ENCODE measurements around the gene MXRA7. TPM values are rescaled to one million over a fixed set of nuclear protein-coding genes. Genes with fewer than 3 reads are reported as not detected.

MXRA7 gene
- total RNA-seq, 2 experiments from 2014 or later, result 11.4 to 12.1 TPM

DNA sequence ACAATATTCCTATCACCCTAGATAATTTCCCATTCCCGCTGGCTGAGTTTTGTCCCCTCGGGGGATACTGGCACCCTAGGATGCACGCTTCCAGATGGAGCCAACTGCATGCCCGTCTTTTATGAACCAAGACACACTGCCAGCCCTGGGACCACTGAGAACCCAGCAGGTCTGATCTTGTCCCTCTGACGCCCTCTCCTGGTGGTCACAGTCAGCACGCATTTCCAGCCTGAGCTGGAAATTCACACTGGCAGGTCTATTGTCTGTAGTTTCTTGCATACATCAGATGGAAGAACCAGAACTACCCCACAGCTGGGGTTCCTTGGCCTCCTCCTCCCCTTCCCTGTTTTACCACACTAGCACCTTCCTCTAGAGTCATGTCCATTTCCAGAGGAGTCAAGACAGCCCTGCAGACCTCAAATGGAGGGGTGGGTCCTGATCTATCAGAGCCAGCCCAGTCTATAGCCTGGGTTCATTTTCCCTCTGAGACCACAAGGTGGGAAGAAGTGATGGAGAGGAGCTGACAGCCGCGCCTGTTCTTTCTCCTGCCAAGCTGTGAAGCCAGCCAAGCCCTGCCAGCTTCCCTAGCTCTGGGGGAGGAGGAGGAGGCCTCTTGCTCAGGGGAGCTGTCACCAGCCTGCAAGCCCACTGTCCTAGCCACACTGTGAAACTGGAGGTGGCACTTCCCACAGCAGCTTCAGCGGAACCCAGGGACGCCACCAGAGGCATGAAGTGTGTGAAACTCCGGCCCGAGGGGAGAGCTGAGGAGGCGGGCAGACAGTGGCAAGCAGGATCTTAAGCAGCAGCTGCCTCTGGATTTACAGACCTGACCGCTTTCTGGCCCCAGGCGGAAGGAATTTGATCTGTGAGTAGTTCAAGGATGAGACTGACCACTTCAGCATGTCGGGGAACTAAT is 29.3 kb downstream of the MXRA7 start:
- Histone ChIP-seq H3K4me1 (ENCODE audit: insufficient read depth, low read length) (peaks cover 45% of the 10 kb centered on the region), H3K27ac (ENCODE audit: low read depth in 1 of 2, low read length in 2 of 2) (no peak overlapping the region), H3K36me3 (ENCODE audit: insufficient read depth, low read length) (no peaks in the 10 kb centered on the region), H3K9me3 (ENCODE audit: control insufficient read depth in 1 of 2, insufficient read depth in 1 of 2, low read length in 2 of 2) (no peaks in the 10 kb centered on the region), H3K4me3 (ENCODE audit: low read length) (no peak overlapping the region), H3K27me3 (ENCODE audit: control insufficient read depth in 1 of 2, insufficient read depth in 2 of 2, low read length in 2 of 2) (no peaks in the 10 kb centered on the region)
- POLR2A ChIA-PET, result interaction anchor here (0.6 to 2.8 kb wide), 7 partner anchors 10 to 1207 kb away, joined by 3 to 16 read pairs (median 4); partner anchors contain the start of gene ST6GALNAC1
- CTCF ChIA-PET, result interaction anchor here (0.5 to 3.1 kb wide), 22 partner anchors 8 to 273 kb away, joined by 3 to 28 read pairs (median 4); partner anchors contain the start of gene ST6GALNAC1
- peak overlapping the region; percentile 53 for H3K27ac Mint-ChIP-seq
- no peaks in the 10 kb centered on the region for H3K27me3 Mint-ChIP-seq
- no peaks in the 10 kb centered on the region for H3K36me3 Mint-ChIP-seq (ENCODE audit: low read depth)
- TF ChIP-seq, protein P1, sequence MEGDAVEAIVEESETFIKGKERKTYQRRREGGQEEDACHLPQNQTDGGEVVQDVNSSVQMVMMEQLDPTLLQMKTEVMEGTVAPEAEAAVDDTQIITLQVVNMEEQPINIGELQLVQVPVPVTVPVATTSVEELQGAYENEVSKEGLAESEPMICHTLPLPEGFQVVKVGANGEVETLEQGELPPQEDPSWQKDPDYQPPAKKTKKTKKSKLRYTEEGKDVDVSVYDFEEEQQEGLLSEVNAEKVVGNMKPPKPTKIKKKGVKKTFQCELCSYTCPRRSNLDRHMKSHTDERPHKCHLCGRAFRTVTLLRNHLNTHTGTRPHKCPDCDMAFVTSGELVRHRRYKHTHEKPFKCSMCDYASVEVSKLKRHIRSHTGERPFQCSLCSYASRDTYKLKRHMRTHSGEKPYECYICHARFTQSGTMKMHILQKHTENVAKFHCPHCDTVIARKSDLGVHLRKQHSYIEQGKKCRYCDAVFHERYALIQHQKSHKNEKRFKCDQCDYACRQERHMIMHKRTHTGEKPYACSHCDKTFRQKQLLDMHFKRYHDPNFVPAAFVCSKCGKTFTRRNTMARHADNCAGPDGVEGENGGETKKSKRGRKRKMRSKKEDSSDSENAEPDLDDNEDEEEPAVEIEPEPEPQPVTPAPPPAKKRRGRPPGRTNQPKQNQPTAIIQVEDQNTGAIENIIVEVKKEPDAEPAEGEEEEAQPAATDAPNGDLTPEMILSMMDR (IDR thresholded peaks at IDR 0.05), result peak; percentile 65
- intact Hi-C loops (cut with DNase I, micrococcal nuclease), result loop anchor here (1.0 to 5.0 kb wide), 5 partner anchors 59 to 159 kb away; no protein-coding TSS in a partner anchor
- peak; percentile 63 to 85 (median 72) for DNase-seq
- H3K4me1 Mint-ChIP-seq (ENCODE audit: low read depth), result peaks cover 11% of the 10 kb centered on the region
- no peaks in the 10 kb centered on the region for H3K9me3 Mint-ChIP-seq
- peak; percentile 86 for ATAC-seq (ENCODE audit: poor library complexity)
- no peak overlapping the region for H3K4me3 Mint-ChIP-seq

DNA sequence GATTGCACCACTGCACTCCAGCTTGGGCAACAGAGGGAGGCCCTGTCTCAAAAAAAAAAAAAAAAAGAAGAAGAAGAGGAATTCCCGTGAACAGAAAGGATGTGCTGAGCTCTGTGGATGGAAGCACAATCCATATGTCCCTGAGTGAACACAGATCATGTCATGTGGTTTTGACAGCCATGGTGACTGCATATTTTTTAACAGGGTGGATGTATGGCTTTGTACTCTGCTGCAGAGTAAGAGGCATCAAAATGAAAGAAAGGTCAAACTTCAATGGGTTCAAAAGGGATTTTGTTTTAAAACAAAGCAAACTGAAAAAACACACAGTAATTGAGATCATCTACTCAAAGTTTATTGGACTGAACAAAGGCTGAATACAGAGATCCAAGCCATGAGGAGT is 31.5 kb downstream of the MXRA7 start:
- intact Hi-C loops (cut with DNase I, micrococcal nuclease), result no loop called here
- CTCF ChIA-PET, result no interaction called here
- Histone ChIP-seq H3K27ac (ENCODE audit: low read depth in 1 of 2, low read length in 2 of 2) (no peak overlapping the region), H3K4me1 (ENCODE audit: insufficient read depth, low read length) (peaks cover 45% of the 10 kb centered on the region), H3K36me3 (ENCODE audit: insufficient read depth, low read length) (no peaks in the 10 kb centered on the region), H3K27me3 (ENCODE audit: control insufficient read depth in 1 of 2, insufficient read depth in 2 of 2, low read length in 2 of 2) (no peaks in the 10 kb centered on the region), H3K4me3 (ENCODE audit: low read length) (no peak overlapping the region), H3K9me3 (ENCODE audit: control insufficient read depth in 1 of 2, insufficient read depth in 1 of 2, low read length in 2 of 2) (no peaks in the 10 kb centered on the region)
- ATAC-seq (ENCODE audit: poor library complexity), result no peak
- no peak overlapping the region for H3K4me3 Mint-ChIP-seq
- DNase-seq, result no peak
- H3K36me3 Mint-ChIP-seq (ENCODE audit: low read depth), result no peaks in the 10 kb centered on the region
- TF ChIP-seq, protein P1 (IDR thresholded peaks at IDR 0.05), result no peak
- POLR2A ChIA-PET, result no interaction called here
- H3K27me3 Mint-ChIP-seq, result no peaks in the 10 kb centered on the region
- peaks cover 11% of the 10 kb centered on the region for H3K4me1 Mint-ChIP-seq (ENCODE audit: low read depth)
- no peak overlapping the region for H3K27ac Mint-ChIP-seq
- no peaks in the 10 kb centered on the region for H3K9me3 Mint-ChIP-seq

DNA sequence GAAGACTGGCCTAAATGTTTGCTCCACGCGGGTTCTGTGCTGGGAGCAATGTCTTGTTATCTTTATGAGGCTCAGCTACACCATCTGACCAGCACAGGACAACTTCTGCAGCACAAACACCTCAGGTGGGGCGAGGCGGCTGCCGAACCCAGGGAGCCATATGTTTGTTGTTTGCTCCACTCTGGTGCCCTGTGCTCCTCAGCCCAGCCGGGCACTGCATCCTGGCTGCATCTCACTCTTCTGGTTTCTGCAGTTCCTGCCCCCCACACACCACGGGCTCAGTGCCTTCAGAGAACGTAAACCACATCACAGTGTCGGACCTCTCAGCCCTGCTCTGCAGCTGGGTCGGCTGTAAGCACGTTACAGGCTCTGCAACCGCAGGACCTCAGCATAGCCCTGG is 32.4 kb downstream of the MXRA7 start:
- H3K27me3 Mint-ChIP-seq, result no peaks in the 10 kb centered on the region
- ATAC-seq (ENCODE audit: poor library complexity) (peak; percentile 58), DNase-seq (peak in 10 of 14 experiments; percentile 14 to 64 (median 40))
- H3K4me1 ChIP-seq (ENCODE audit: insufficient read depth, low read length), result peaks cover 45% of the 10 kb centered on the region
- no peak overlapping the region for H3K4me3 Mint-ChIP-seq
- H3K9me3 Mint-ChIP-seq, result no peaks in the 10 kb centered on the region
- no peaks in the 10 kb centered on the region for H3K27me3 ChIP-seq (ENCODE audit: control insufficient read depth in 1 of 2, insufficient read depth in 2 of 2, low read length in 2 of 2)
- H3K9me3 ChIP-seq (ENCODE audit: control insufficient read depth in 1 of 2, insufficient read depth in 1 of 2, low read length in 2 of 2), result no peaks in the 10 kb centered on the region
- POLR2A ChIA-PET, result no interaction called here
- peaks cover 11% of the 10 kb centered on the region for H3K4me1 Mint-ChIP-seq (ENCODE audit: low read depth)
- no peak overlapping the region for H3K27ac ChIP-seq (ENCODE audit: low read depth in 1 of 2, low read length in 2 of 2)
- CTCF ChIA-PET, result interaction anchor here (1.0 kb wide), 1 partner anchor 54 kb away, joined by 5 read pairs; no protein-coding TSS in a partner anchor
- TF ChIP-seq, protein P1 (IDR thresholded peaks at IDR 0.05), result no peak
- intact Hi-C loops (cut with DNase I, micrococcal nuclease), result no loop called here
- no peaks in the 10 kb centered on the region for H3K36me3 ChIP-seq (ENCODE audit: insufficient read depth, low read length)
- H3K27ac Mint-ChIP-seq, result no peak overlapping the region
- H3K4me3 ChIP-seq (ENCODE audit: low read length), result no peak overlapping the region
- no peaks in the 10 kb centered on the region for H3K36me3 Mint-ChIP-seq (ENCODE audit: low read depth)

Measured in CD4-positive, alpha-beta T cell (primary cell).